H9 (cell line): ENCODE data around the gene ABCD1. TPM values are rescaled to one million over a fixed set of nuclear protein-coding genes. Genes with fewer than 3 reads are reported as not detected.

ENCODE experiments used
- DNase-seq: peaks from one replicate; pipeline ENCODE4 v3.0.0-alpha.2; 2017
- H2AFZ ChIP-seq: one replicate; pipeline ENCODE4 v1.6.1; 2013; ENCODE audit warnings: mild to moderate bottlenecking, low read length, control low read depth, moderate library complexity
- H2AK5ac ChIP-seq: 2 replicates; pipeline ENCODE4 v1.6.1; 2013; ENCODE audit warnings: low read length, control low read depth, mixed read lengths; ENCODE audit not compliant: insufficient read length
- H2BK120ac ChIP-seq: one replicate; pipeline ENCODE4 v1.6.1; 2013; ENCODE audit warnings: low read depth, mild to moderate bottlenecking, low read length, control low read depth, inconsistent platforms; ENCODE audit not compliant: poor library complexity, severe bottlenecking
- H2BK12ac ChIP-seq: 2 replicates; pipeline ENCODE4 v1.6.1; 2013; ENCODE audit warnings: low read length, control low read depth, mixed read lengths, low read depth; ENCODE audit not compliant: insufficient read length
- H2BK15ac ChIP-seq: 2 replicates; pipeline ENCODE4 v1.6.1; 2013; ENCODE audit warnings: low read depth, low read length, control low read depth
- H2BK20ac ChIP-seq: one replicate; pipeline ENCODE4 v1.6.1; 2013; ENCODE audit warnings: low read depth, mild to moderate bottlenecking, low read length, control low read depth, inconsistent platforms; ENCODE audit not compliant: poor library complexity, severe bottlenecking
- H2BK5ac ChIP-seq: 2 replicates; pipeline ENCODE4 v1.6.1; 2013; ENCODE audit warnings: low read length, control low read depth, mixed read lengths; ENCODE audit not compliant: insufficient read length
- H3K14ac ChIP-seq: 2 replicates; pipeline ENCODE4 v1.6.1; 2013; ENCODE audit warnings: low read length, control low read depth; ENCODE audit not compliant: insufficient read depth
- H3K18ac ChIP-seq: 2 replicates; pipeline ENCODE4 v1.6.1; 2013; ENCODE audit warnings: low read depth, mild to moderate bottlenecking, mixed read lengths, low read length, control low read depth; ENCODE audit not compliant: insufficient read length
- H3K23ac ChIP-seq: 2 replicates; pipeline ENCODE4 v1.6.1; 2013; ENCODE audit warnings: low read length, control low read depth, mixed read lengths, low read depth; ENCODE audit not compliant: insufficient read length
- H3K23me2 ChIP-seq: 2 replicates; pipeline ENCODE4 v1.6.1; 2013; ENCODE audit warnings: low read depth, mild to moderate bottlenecking, mixed read lengths, low read length, control low read depth; ENCODE audit not compliant: insufficient read length, poor library complexity, severe bottlenecking
- H3K27ac ChIP-seq: 2 replicates; pipeline ENCODE4 v1.5.1; 2013; ENCODE audit warnings: low read length, control low read depth, mixed read lengths, low read depth; ENCODE audit not compliant: insufficient read length
- H3K27me3 ChIP-seq: 2 replicates; pipeline ENCODE4 v1.6.1; 2013; ENCODE audit warnings: low read length, control low read depth, inconsistent platforms; ENCODE audit not compliant: insufficient read depth
- H3K4ac ChIP-seq: 2 replicates; pipeline ENCODE4 v1.6.1; 2013; ENCODE audit warnings: low read depth, mild to moderate bottlenecking, control low read depth, inconsistent platforms, low read length, moderate library complexity
- H3K4me1 ChIP-seq: 2 replicates; pipeline ENCODE4 v1.6.1; 2013; ENCODE audit warnings: low read length, control low read depth, inconsistent platforms; ENCODE audit not compliant: insufficient read depth
- H3K4me2 ChIP-seq: 2 replicates; pipeline ENCODE4 v1.6.1; 2013; ENCODE audit warnings: low read length, control low read depth, mixed read lengths; ENCODE audit not compliant: insufficient read length, insufficient read depth
- H3K56ac ChIP-seq: 2 replicates; pipeline ENCODE4 v1.6.1; 2013; ENCODE audit warnings: low read depth, mild to moderate bottlenecking, mixed read lengths, low read length, control low read depth; ENCODE audit not compliant: insufficient read length
- H3K79me1 ChIP-seq: 2 replicates; pipeline ENCODE4 v1.6.1; 2013; ENCODE audit warnings: low read depth, mild to moderate bottlenecking, moderate library complexity, low read length, control low read depth, inconsistent platforms; ENCODE audit not compliant: insufficient read depth, poor library complexity, severe bottlenecking
- H3K79me2 ChIP-seq: 2 replicates; pipeline ENCODE4 v1.6.1; 2013; ENCODE audit warnings: low read length, control low read depth, inconsistent platforms; ENCODE audit not compliant: insufficient read depth
- H3K9ac ChIP-seq: 2 replicates; pipeline ENCODE4 v1.6.1; 2013; ENCODE audit warnings: low read length, control low read depth, mixed read lengths; ENCODE audit not compliant: insufficient read length; ENCODE audit errors: extremely low read depth
- H3K9me3 ChIP-seq: one replicate; pipeline ENCODE4 v1.6.1; 2013; ENCODE audit warnings: low read depth, low read length, inconsistent platforms; ENCODE audit not compliant: control insufficient read depth
- H3T11ph ChIP-seq: one replicate; pipeline ENCODE4 v1.6.1; 2013; ENCODE audit warnings: mild to moderate bottlenecking, low read length, control low read depth, inconsistent platforms
- H4K20me1 ChIP-seq: one replicate; pipeline ENCODE4 v1.6.1; 2013; ENCODE audit not compliant: control insufficient read depth, insufficient read length, insufficient read depth
- H4K5ac ChIP-seq: 2 replicates; pipeline ENCODE4 v1.6.1; 2013; ENCODE audit warnings: low read depth, mild to moderate bottlenecking, mixed read lengths, low read length, control low read depth; ENCODE audit not compliant: insufficient read length
- H4K8ac ChIP-seq: replicated peaks from 2 replicates; pipeline ENCODE4 v1.6.1; 2013; ENCODE audit warnings: low read length, control low read depth, mixed read lengths, low read depth; ENCODE audit not compliant: insufficient read length
- H4K91ac ChIP-seq: 2 replicates; pipeline ENCODE4 v1.6.1; 2013; ENCODE audit warnings: low read depth, mild to moderate bottlenecking, moderate library complexity, mixed read lengths, low read length, control low read depth; ENCODE audit not compliant: insufficient read length
- H3K27ac Mint-ChIP-seq, 3 experiments: 2 replicates in 2 of 3; 3 replicates in 1 of 3; pipeline ENCODE4 v1.8.0; 2020 to 2021; ENCODE audit warnings: mixed read lengths in 3 of 3, mild to moderate bottlenecking in 1 of 3, moderate library complexity in 1 of 3
- H3K27me3 Mint-ChIP-seq: 2 replicates; pipeline ENCODE4 v1.8.0; 2021; ENCODE audit warnings: low read depth, mild to moderate bottlenecking, moderate library complexity, mixed read lengths
- H3K36me3 Mint-ChIP-seq, 3 experiments: 2 replicates in 2 of 3; 3 replicates in 1 of 3; pipeline ENCODE4 v1.8.0; 2020 to 2021; ENCODE audit warnings: low read depth in 3 of 3, mixed read lengths in 3 of 3; ENCODE audit not compliant: insufficient read depth in 1 of 3
- H3K4me1 Mint-ChIP-seq, 2 experiments: 2 replicates each; pipeline ENCODE4 v1.8.0; 2020; ENCODE audit warnings: mixed read lengths in 2 of 2
- H3K4me3 Mint-ChIP-seq, 2 experiments: 2 replicates in 1 of 2; 3 replicates in 1 of 2; pipeline ENCODE4 v1.8.0; 2020 to 2021; ENCODE audit warnings: mild to moderate bottlenecking in 2 of 2, mixed read lengths in 2 of 2, moderate library complexity in 1 of 2
- H3K9me3 Mint-ChIP-seq, 2 experiments: 2 replicates in 1 of 2; 3 replicates in 1 of 2; pipeline ENCODE4 v1.8.0; 2020; ENCODE audit warnings: mild to moderate bottlenecking in 2 of 2, mixed read lengths in 2 of 2, moderate library complexity in 1 of 2
- CTCF ChIP-seq: fragments of 200-600 bp; sonication (generic); conservative IDR thresholded peaks from 3 replicates; pipeline ENCODE4 v1.8.0; 2021; ENCODE audit warnings: antibody characterized with exemption, mild to moderate bottlenecking
- WGBS: extraction: QIAGEN DNeasy Blood & Tissue Kit; methylation state at CpG from one replicate; pipeline ENCODE4 v1.1.7; 2013; ENCODE audit warnings: missing lambda C conversion rate, low lambda C conversion rate, mixed read lengths; ENCODE audit not compliant: insufficient read length; ENCODE audit errors: extremely low coverage; 5-methylcytosine and 5-hydroxymethylcytosine counted together
- total RNA-seq: library from RNA; stranded (reverse); gene quantifications from 2 replicates; pipeline ENCODE4 v1.2.1, GENCODE V29; 2021

The ABCD1 gene
- total RNA-seq, 1 experiment from 2014 or later = 11.1 TPM

GRCh38 chrX:153764786-153765137, 40.1 kb downstream of the ABCD1 start:
- peaks cover 0 to 3% (median 2%) of the 10 kb centered on the region in 3 experiments; a peak in 4 of 7 replicates for H3K36me3 Mint-ChIP-seq

More at GRCh38 chrX:153764786-153765137, 40.1 kb downstream of the ABCD1 start:
- Mint-ChIP-seq H3K4me3 (no peak overlapping the region), H3K27ac (no peak overlapping the region), H3K27me3 (peaks cover 10% of the 10 kb centered on the region), H3K4me1 (peaks cover 4 to 6% of the 10 kb centered on the region in 2 experiments; a peak in 3 of 4 replicates), H3K9me3 (peaks cover 46 to 65% of the 10 kb centered on the region in 2 experiments)
- Histone ChIP-seq H2AK5ac (no peak overlapping the region), H3T11ph (no peak overlapping the region), H3K27ac (no peak overlapping the region), H3K23ac (no peak overlapping the region), H2AFZ (no peak overlapping the region), H3K79me1 (no peaks in the 10 kb centered on the region), H2BK12ac (no peak overlapping the region), H3K4me2 (no peak overlapping the region), H3K9me3 (peaks cover 7% of the 10 kb centered on the region), H4K8ac (no peak overlapping the region), H3K14ac (no peak overlapping the region), H4K5ac (no peak overlapping the region), H2BK15ac (no peak overlapping the region), H2BK5ac (no peak overlapping the region), H3K4ac (no peak overlapping the region), H4K20me1 (no peaks in the 10 kb centered on the region), H3K9ac (no peak overlapping the region), H3K18ac (no peak overlapping the region), H3K79me2 (no peaks in the 10 kb centered on the region), H3K4me1 (no peaks in the 10 kb centered on the region), H2BK120ac (no peak overlapping the region), H4K91ac (no peak overlapping the region), H3K23me2 (no peaks in the 10 kb centered on the region), H3K27me3 (no peaks in the 10 kb centered on the region), H3K56ac (no peak overlapping the region), H2BK20ac (no peak overlapping the region)
- WGBS = no CpG with 5 or more reads among the region's 7 CpGs
- DNase-seq = no peak
- no peak for TF ChIP-seq CTCF
